Effector memory CD4-positive, alpha-beta T cell (primary cell): ENCODE results near the gene MYO10.

Experiments used
- DNase-seq, 3 donors: peaks; one replicate each; pipeline ENCODE4 v3.0.0-alpha.2; 2020
- H3K27ac ChIP-seq: 2 replicates; pipeline ENCODE4 v1.7.0; 2013; ENCODE audit warnings: mild to moderate bottlenecking, low read length, moderate library complexity; ENCODE audit not compliant: insufficient read depth, poor library complexity, severe bottlenecking
- H3K27me3 ChIP-seq: replicated peaks from 2 replicates; pipeline ENCODE4 v1.7.0; 2013; ENCODE audit warnings: mild to moderate bottlenecking, low read length; ENCODE audit not compliant: insufficient read depth, control insufficient read depth, poor library complexity, severe bottlenecking
- H3K36me3 ChIP-seq: 2 replicates; pipeline ENCODE4 v1.7.0; 2013; ENCODE audit warnings: mild to moderate bottlenecking, low read length, moderate library complexity; ENCODE audit not compliant: control insufficient read depth, insufficient read depth
- H3K4me1 ChIP-seq: 2 replicates; pipeline ENCODE4 v1.7.0; 2013; ENCODE audit warnings: low read length, mild to moderate bottlenecking; ENCODE audit not compliant: control insufficient read depth, insufficient read depth, poor library complexity, severe bottlenecking
- H3K4me3 ChIP-seq: 2 replicates; pipeline ENCODE4 v1.7.0; 2013; ENCODE audit warnings: low read length, low read depth, mild to moderate bottlenecking; ENCODE audit not compliant: insufficient read depth, poor library complexity, severe bottlenecking
- H3K9me3 ChIP-seq: 2 replicates; pipeline ENCODE4 v1.7.0; 2013; ENCODE audit warnings: mild to moderate bottlenecking, low read length, moderate library complexity; ENCODE audit not compliant: control insufficient read depth

Gene MYO10

GRCh38 chr5:16671208-16671607 lies 264.9 kb downstream of the MYO10 start:
- no peaks in the 10 kb centered on the region for H3K9me3 ChIP-seq
- DNase-seq = no peak
- no peaks in the 10 kb centered on the region for H3K4me1 ChIP-seq
- no peak overlapping the region for H3K4me3 ChIP-seq
- no peaks in the 10 kb centered on the region for H3K27me3 ChIP-seq
- no peaks in the 10 kb centered on the region for H3K36me3 ChIP-seq
- no peak overlapping the region for H3K27ac ChIP-seq

DNA sequence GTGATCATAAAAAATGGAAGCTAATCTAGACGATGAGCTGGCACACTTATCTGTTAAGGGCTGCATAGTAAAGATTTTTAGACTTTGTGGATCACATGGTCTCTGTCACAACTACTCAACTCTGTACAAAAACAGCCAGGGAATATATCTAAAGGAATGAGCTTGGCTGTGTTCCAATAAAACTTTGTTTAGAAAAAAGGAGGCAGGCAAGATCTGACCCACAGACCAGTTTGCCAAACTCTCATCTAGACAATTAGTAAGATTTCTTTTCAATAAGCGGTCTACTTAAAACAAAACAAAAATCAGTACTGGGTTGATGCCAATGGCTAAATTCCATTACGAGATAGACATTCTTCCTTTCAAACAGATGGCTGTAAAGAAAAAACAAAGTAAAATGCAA lies 266.3 kb downstream of the MYO10 start:
- no peak for DNase-seq
- Histone ChIP-seq H3K4me3 (no peak overlapping the region), H3K27me3 (no peaks in the 10 kb centered on the region), H3K36me3 (no peaks in the 10 kb centered on the region), H3K9me3 (no peaks in the 10 kb centered on the region), H3K27ac (no peak overlapping the region), H3K4me1 (no peaks in the 10 kb centered on the region)

DNA sequence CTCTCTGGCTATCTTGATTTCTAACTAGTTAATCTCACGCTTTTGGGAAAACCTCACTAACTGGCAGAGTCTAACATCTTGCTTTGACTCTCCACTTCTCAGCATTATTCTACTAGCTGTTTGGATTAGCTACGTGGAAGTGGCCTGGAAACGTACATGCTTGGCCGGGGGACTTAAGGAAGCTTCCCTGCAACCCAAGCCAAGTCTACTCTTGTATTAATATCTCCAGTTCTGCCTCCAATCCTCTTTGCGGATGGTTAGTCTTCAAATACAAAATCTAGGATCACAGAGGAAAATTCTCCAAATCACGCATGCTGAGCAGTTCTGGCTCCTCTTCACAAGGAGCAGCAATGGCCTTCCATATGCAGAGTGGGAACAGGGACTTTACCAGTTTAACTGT lies 267.5 kb downstream of the MYO10 start:
- Histone ChIP-seq H3K27me3 (no peaks in the 10 kb centered on the region), H3K4me3 (no peak overlapping the region), H3K36me3 (no peaks in the 10 kb centered on the region), H3K27ac (no peak overlapping the region), H3K9me3 (no peaks in the 10 kb centered on the region), H3K4me1 (no peaks in the 10 kb centered on the region)
- no peak for DNase-seq

DNA sequence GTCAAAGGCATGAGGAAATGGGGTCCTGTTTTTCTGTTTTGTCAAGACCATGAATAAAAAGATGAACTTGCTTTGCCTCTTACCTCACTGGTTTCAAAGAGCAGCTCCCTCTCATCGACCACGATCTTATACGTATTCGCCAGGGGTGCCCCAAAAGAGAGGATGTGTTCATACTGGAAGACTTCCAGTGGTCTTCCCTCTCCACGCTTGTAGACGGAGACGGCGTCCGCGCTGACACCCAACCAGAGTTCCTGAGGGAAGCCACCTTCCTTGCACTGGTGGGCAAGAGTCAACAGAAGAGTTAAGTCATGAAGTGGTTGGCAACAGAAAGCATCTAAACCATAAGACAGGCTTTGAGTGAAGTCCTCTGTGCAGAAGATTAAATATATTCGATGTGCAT lies 267.9 kb downstream of the MYO10 start:
- Histone ChIP-seq H3K27ac (no peak overlapping the region), H3K27me3 (no peaks in the 10 kb centered on the region), H3K4me1 (no peaks in the 10 kb centered on the region), H3K36me3 (no peaks in the 10 kb centered on the region), H3K4me3 (no peak overlapping the region), H3K9me3 (no peaks in the 10 kb centered on the region)
- DNase-seq = no peak

GRCh38 chr5:16666883-16667398 lies 269.1 kb downstream of the MYO10 start:
- Histone ChIP-seq H3K4me3 (no peak overlapping the region), H3K4me1 (no peaks in the 10 kb centered on the region), H3K27ac (no peak overlapping the region), H3K36me3 (no peaks in the 10 kb centered on the region), H3K27me3 (no peaks in the 10 kb centered on the region), H3K9me3 (no peaks in the 10 kb centered on the region)
- DNase-seq = no peak

DNA sequence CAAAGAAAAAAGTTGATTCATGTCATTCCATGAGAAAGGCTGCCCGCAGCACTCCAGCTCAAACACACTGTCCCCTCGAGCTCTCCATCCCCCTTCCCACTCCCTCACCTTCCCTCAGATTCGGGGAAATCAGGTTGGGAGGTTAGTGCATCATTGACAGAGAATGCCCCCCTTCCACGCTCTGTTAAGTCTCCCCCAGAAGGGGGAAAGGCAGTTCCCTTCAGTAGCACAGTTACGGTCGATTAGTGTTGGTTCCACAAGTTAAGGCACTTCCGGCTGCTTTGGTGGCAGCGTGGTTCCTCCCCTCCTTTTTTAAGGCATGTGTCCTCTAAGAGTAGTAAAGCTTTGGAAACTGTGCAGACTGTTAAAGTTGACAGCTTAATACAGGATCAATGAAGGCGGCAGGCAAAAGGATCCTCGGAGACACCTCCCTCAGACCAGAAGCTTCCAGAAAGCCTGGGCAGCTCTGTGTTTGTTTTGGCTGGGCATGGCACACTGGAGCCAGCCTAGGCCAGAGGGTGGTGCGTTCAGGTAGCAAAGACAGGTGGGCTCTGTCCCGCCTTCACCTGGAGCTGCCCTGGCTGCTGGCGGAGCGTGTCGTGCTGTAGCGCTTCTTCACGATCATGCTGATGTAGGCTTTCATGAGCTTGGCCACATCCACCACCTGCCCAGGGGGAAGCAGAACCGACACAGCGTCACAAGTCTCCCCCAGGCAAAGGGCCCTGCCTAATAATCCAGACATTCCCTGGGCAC lies 269.8 kb downstream of the MYO10 start:
- Histone ChIP-seq H3K4me3 (no peak overlapping the region), H3K27me3 (no peaks in the 10 kb centered on the region), H3K4me1 (no peaks in the 10 kb centered on the region)

GRCh38 chr5:16665601-16666000 lies 270.5 kb downstream of the MYO10 start:
- DNase-seq = no peak
- Histone ChIP-seq H3K27me3 (no peaks in the 10 kb centered on the region), H3K4me3 (no peak overlapping the region), H3K9me3 (no peaks in the 10 kb centered on the region), H3K27ac (no peak overlapping the region), H3K36me3 (no peaks in the 10 kb centered on the region), H3K4me1 (no peaks in the 10 kb centered on the region)

More for the DNA sequence above, 269.8 kb downstream of the MYO10 start:
- H3K27ac ChIP-seq = no peak overlapping the region
- DNase-seq = no peak
- no peaks in the 10 kb centered on the region for H3K36me3 ChIP-seq
- no peaks in the 10 kb centered on the region for H3K9me3 ChIP-seq

GRCh38 chr5:16664368-16664767 lies 271.7 kb downstream of the MYO10 start:
- H3K27me3 ChIP-seq = no peaks in the 10 kb centered on the region
- H3K4me1 ChIP-seq = no peaks in the 10 kb centered on the region
- H3K27ac ChIP-seq = no peak overlapping the region
- no peaks in the 10 kb centered on the region for H3K36me3 ChIP-seq
- DNase-seq = no peak
- H3K4me3 ChIP-seq = no peak overlapping the region
- no peaks in the 10 kb centered on the region for H3K9me3 ChIP-seq

DNA sequence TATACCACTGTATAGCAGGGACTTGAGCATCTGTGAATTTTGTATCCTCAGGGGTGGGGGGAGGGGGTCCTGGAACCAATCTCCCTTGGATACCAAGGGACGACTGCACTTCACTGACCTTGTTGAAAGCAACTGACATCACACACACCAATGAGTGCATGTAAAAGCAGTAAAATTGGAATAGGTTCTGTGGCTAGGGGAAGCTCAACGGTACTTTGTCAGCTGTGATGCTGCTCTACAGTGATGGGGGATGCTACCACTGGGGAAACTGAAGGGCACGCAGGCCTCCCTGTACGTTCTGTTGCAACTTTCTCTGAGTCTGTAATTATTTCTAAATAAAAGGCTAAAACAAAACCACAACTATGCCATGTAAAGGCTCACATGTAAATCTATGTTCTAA lies 272.2 kb downstream of the MYO10 start:
- no peaks in the 10 kb centered on the region for H3K36me3 ChIP-seq
- no peaks in the 10 kb centered on the region for H3K9me3 ChIP-seq
- no peak overlapping the region for H3K4me3 ChIP-seq
- DNase-seq = no peak
- no peaks in the 10 kb centered on the region for H3K4me1 ChIP-seq
- H3K27ac ChIP-seq = no peak overlapping the region
- no peaks in the 10 kb centered on the region for H3K27me3 ChIP-seq

DNA sequence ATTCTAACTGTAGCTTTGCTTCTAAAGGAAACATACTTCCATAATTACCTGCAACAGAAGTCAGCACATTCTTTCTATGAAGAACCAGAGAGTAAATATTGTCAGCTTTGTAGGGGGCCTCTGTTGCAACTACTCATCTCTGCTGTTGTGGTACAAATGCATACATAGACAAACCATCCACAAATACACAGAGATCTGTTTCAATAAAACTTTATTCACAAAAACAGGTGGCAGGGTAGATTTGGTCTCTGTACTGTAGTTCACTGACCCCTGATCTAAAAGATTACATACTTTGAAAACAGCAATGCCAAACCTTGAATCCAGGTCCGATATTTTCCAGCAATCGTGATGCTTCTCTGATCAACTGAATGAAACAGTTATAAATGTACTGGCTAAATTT lies 274.4 kb downstream of the MYO10 start:
- H3K27ac ChIP-seq = no peak overlapping the region
- H3K9me3 ChIP-seq = no peaks in the 10 kb centered on the region
- H3K4me3 ChIP-seq = no peak overlapping the region
- no peaks in the 10 kb centered on the region for H3K36me3 ChIP-seq
- H3K27me3 ChIP-seq = no peaks in the 10 kb centered on the region
- DNase-seq = no peak
- no peaks in the 10 kb centered on the region for H3K4me1 ChIP-seq
